ENCODE measurements around the gene KBTBD12.
"Not testable (repeated sequence)": the region's sequence is repeated elsewhere in the genome, so short reads cannot be mapped to it uniquely, and the experiment has no call there.

The KBTBD12 gene

DNA sequence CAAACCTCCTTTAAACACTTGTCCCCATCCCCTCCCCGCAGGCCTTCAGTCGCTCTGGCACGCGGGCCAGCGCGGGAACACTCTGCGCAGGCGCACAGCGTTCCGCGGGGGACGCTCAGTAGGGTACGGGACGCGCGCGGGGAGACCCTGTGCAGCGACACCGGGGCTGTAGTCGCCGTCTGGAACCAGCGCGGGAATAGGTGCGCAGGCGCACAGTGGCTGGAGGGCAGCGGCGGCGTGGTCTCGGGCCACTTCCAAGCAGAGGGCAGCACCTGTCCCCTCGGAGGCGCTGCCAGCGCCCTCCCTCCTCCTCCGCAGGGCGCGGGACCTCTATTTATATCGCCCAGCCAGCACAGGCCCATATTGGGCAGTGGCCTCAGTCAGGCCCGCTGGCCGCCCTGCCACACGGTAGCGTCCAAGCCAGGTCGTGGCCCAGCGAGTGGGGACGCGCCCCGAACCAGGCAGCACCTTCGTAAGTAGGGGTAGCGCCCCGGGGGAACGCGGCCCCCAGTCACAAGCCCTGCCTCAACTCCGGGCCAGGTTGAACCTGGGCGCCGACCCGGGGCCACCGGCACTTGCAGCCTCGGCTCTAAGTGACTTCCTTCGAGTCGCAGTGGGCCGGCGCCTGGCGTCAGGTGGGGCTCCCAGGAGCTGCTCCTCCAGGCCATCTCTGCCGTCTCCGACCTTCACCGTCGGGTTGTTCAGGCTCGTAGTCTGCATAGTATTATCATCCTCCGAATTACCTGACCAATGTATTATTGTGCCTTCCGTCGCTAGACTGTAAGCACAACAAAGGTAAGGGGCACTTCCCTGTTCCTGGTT lies at the start of gene KBTBD12:
Gene KBTBD12, plus strand, starts transcription at position 118 of the 822 bp plus-strand sequence. CDS start 7,830 bp downstream, outside the sequence.
- DNase-seq: no peak

- no peak for DNase-seq
Measured at GRCh38 chr3:127865941-127866340, 49.1 kb upstream of the KBTBD12 start.

GRCh38 chr3:127867412-127867811 lies 47.6 kb upstream of the KBTBD12 start:
- no peak for DNase-seq

DNA sequence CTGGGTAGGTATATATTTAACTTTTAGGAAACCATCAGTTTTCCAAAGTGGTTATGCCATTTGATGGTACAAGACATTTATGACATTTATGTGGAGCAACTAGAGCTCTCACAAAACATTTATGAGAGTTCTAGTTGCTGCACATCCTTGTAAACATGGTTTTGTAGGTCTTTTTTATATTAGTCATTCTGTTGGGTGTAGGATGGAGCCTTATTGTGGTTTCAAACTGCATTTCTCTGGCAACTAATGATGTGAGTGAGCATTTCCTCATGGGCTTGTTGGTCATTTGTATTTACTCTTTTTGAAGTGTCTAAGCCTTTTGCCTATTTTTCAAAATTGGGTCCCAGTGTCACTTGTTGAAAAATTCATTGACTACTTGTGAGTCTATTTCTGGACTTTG lies 47.0 kb upstream of the KBTBD12 start:
- no peak for DNase-seq

DNA sequence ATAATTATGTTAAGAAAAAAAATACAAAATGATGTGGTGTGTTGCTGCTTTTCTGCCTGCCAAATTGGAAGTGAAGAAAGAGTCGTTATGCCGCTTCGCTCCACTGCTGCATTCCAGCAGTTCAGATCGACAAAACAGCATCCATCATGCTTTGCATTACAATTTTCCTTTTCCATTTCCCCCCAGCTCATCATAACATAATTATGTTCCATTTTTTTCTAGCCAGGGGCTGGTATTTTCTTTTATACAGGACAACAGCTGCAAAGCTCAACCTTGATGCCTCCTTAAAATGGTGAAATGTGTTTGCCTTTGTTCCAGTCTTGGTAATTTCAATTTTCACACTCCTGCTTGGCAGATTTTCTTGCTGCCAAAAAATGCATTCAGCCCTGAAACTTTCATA lies 44.9 kb upstream of the KBTBD12 start:
- DNase-seq: no peak

DNA sequence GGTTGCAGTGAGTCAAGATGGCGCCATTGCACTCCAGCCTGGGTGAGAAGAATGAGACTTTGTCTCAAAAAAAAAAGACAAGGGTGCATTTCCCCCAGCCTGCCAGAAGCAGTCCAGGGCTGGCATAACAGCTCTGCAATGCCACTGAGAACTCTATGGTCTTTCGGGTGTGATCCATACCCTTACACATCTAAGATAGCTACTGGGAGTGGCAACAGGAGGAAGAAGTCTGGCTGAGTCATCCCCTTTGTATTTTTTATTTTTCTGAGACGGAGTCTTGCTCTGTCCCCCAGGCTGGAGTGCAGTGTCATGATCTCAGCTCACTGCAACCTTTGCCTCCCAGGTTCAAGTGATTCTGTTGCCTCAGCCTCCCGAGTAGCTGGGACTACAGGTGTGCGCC lies 40.9 kb upstream of the KBTBD12 start:
- DNase-seq: not testable (repeated sequence)

- no peak for DNase-seq
Measured at GRCh38 chr3:127881586-127881985, 33.4 kb upstream of the KBTBD12 start.

DNA sequence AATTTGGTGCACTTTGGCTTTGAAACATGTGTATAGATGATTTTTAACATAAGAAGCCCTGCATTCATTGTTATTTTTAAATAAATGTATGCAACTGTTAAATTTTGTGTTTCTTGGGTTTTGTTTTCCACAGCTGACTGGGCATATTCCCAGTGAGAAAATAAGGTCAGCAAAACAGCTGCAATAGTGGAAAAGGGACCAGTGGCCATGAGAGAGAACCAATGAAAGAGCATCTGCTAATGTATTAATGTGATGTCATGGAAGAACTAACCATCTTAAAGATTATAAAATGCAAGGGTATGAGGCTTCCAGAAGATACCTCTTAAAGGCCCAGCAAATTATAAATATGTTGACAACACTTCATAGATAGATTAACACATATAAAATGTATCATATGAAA lies 31.0 kb upstream of the KBTBD12 start:
- no peak for DNase-seq

GRCh38 chr3:127886231-127886955 lies 28.6 kb upstream of the KBTBD12 start:
- no peak for DNase-seq

GRCh38 chr3:127886956-127887231 lies 28.1 kb upstream of the KBTBD12 start:
- DNase-seq: no peak

DNA sequence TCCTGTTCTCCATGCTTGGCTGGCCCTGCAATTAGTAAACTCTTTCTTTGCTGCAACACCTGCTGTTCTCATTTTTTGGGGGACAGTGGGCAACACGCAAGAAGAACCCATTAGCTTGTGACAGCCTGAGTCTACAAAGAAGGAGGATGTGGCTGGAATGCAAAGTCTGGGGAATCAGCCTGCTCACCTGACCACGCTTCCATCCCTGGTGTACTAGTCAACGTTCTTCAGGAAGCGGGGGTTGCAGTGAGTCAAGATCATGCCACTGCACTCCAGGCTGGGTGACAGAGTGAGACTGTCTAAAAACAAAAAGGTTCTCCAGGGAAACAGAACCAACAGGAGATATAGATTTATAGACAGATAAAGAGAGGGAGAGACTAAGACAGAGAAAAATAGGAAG lies 27.7 kb upstream of the KBTBD12 start:
- DNase-seq: no peak

- no peak for DNase-seq
Measured at GRCh38 chr3:127888156-127888555, 26.9 kb upstream of the KBTBD12 start.

DNA sequence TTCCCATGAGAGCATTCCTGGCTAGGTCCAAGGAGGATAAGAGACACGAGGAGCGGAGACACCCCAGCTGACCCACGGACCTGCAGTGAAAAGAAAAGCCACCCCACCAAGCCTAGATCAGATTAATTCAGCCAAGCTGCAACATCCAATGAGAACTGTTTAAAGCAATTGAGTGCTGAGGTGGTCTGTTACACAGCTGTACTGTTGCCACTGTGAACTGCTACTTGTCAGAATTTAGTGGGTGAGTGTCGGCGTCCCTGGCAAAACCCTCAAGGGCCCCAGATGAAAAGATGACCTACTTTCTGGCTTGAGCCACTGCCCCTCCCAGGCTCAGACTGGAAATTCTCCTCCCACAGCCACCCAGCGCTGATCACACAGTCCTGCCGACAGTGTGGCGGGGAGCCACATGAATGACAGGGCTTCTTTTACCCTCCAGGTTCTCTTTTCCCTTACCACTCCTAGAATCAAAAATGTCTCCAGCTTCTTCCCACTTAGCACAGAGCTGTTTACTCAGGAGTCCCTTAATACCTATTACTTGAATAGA lies 26.4 kb upstream of the KBTBD12 start:
- DNase-seq: no peak

DNA sequence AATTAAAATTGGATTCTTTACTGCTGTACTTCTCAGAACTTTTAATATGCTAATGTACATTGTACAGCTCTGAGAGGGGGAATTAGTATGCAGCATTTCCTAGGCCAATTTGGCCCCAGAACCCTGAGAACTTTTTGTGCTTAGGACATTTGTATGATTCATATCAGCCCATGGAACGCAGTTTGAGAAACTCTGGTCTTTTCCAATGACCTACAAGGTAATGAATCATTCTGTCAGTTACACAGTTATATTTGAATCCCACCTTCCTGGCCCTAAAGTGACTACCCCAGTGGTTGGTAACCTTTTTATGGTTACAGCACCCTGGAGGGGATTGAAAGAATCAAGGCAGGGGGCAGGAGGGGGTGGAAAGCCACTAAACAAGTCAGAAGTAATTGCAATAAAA lies 25.6 kb upstream of the KBTBD12 start:
- DNase-seq: no peak

DNA sequence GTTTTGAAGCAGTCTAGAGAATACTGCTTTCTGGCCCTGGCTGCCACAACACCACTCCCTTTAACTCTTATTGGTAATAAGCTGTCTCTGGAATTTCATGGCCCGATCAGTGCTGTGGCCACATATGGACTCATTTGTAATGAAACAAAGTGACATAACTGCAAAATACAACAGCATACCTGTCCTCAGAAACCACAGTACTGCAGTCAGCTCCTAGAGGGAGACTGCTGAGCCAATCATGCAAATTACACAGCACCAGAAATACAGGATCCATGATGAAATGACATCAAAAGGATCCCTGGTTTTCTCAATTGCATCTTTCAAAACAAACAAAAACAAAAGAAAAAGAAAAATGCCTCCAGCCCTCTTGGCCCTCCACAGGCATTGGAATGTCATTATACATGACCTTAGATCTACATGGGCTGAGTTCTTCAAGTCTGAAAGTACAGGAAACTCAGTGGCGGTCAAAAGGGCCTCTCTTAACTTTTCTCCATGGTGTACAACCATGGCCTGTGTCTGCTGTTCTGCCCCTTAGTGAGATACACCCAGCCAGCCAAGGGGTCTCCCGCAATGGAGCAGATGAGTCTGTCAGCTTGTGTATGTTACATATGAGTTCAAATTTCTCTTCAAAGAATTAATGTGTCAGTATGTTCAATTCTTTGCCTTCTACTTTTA lies 24.9 kb upstream of the KBTBD12 start:
- no peak for DNase-seq

- DNase-seq: not testable (repeated sequence)
Measured at GRCh38 chr3:127890651-127891290, 24.3 kb upstream of the KBTBD12 start.

DNA sequence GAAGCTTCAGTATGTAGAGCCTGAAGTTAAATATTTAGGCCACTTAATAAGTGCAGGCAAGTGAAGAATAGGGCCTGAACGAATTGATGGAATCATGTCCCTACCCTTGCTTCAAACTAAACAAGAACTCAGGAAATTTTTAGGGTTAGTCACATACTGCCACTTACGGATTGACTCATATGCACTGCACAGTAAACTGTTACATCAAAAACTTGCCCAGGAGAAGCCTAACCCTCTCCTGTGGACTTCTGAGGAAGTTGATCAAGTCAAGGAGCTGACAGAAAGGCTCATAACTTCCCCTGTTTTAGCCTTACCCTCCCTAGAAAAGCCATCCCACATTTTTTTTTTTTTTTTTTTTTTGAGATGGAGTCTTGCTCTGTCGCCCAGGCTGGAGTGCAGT lies 20.6 kb upstream of the KBTBD12 start:
- DNase-seq: no peak

DNA sequence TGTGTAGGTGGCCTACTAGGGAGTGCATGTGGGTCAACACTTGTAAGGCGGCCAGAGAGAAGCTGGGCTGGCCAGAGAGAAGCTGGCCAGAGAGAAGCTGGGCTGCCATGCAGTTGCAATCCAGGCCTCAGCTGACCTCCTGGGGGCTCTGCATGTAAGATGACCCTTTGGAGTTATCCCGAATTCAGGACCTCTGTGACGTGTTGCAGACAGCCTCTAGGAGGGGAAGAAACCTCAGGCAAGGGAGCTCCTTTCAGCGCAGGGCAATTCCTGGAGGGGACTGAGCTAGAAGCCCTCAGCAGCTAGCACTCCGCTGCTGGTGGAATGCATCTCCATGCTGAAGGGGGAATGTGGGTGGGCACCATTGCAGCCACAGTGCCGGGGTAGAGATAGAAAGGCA lies 15.8 kb upstream of the KBTBD12 start:
- DNase-seq: no peak

DNA sequence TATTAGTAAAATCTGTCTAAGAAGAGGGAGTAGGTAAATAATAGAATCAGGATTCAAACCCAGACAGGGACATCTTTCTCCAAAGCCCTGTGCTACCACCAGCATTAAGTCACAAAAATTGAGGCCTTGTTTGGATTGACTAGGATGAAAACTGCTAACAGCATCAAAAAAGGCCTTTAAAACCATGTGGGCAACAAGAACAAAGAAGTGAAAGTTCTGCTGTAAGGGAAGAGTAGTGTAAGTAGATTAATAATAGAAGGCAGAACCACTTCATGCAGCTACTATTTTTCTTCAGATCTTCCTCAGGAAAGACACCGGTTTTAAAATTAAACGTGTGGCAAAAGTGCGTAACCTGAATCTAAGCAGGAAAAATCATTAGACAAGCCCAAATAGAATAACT lies 15.3 kb upstream of the KBTBD12 start:
- DNase-seq: no peak

- DNase-seq: no peak
Measured at GRCh38 chr3:127900536-127900935, 14.5 kb upstream of the KBTBD12 start.

- no peak for DNase-seq
Measured at GRCh38 chr3:127902486-127902885, 12.5 kb upstream of the KBTBD12 start.

DNA sequence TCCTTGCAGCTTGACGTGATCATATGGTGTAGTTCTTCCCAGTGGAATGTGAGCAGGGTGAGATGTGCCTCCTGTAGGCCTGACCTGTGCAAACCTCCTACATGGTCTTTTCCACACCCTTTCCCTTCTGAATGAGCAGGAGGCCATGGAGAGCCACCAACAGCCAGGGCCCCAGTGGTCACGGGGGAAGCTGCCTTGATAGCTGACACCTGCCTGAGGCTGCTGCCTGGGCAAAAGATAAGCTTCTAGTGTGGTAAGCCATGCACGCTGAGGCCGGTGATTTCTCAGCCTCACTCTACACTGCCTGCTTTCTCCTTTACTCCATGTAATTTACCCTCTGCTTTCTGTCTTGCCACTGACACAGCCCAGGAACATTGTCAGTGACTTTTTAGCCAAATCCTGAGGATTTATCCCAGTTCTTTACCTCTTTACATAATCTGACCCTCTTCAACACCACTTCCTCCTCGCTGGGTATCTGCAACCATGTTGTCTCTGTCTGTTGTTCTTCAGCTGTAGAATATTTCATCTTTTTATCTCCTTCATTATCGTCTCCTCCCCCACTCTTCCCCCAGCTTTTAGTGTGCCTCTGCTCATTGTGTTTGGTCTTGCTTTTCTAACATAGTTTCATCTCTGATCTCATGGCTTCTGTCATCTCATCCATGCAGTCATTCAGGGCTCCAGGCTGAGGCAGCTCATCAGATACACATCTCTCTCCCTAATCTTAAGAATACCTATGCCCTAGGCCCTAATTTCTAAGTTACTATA lies 11.2 kb upstream of the KBTBD12 start:
- no peak for DNase-seq

Measured in activated CD4-positive, alpha-beta T cell treated with anti-CD3 and anti-CD28 coated beads for 1 hour (primary cell).